NCI-H510A treated with DMSO at 0.1 percent for 48 hours (cell line): ENCODE data around the gene B4GALT7.
"Not testable (repeated sequence)": the region's sequence is repeated elsewhere in the genome, so short reads cannot be mapped to it uniquely, and the experiment has no call there.

Experiments
- DNase-seq: peaks from one replicate; lab custom pipeline; 2025; lab: John Stamatoyannopoulos, UW

Gene B4GALT7

GRCh38 chr5:177609076-177610059 lies 9.4 kb downstream of the B4GALT7 start:
- no peak for DNase-seq

- DNase-seq = no peak
These were observed 10.3 kb downstream of the B4GALT7 start for GRCh38 chr5:177610131-177610769.

GRCh38 chr5:177610770-177611445 lies 11.0 kb downstream of the B4GALT7 start:
- no peak for DNase-seq

- no peak for DNase-seq
These were observed 11.7 kb downstream of the B4GALT7 start for GRCh38 chr5:177611446-177612214.

- no peak for DNase-seq
These were observed 12.3 kb downstream of the B4GALT7 start for GRCh38 chr5:177612215-177612673.

- no peak for DNase-seq
These were observed 20.6 kb downstream of the B4GALT7 start for GRCh38 chr5:177620560-177620959.

GRCh38 chr5:177624172-177624571 lies 24.2 kb downstream of the B4GALT7 start:
- DNase-seq = not testable (repeated sequence)

GRCh38 chr5:177630186-177630585 lies 30.3 kb downstream of the B4GALT7 start:
- DNase-seq = not testable (repeated sequence)

GRCh38 chr5:177634912-177635311 lies 35.0 kb downstream of the B4GALT7 start:
- not testable (repeated sequence) for DNase-seq

- DNase-seq = not testable (repeated sequence)
These were observed 45.5 kb downstream of the B4GALT7 start for GRCh38 chr5:177645462-177645861.

- not testable (repeated sequence) for DNase-seq
These were observed 51.3 kb downstream of the B4GALT7 start for GRCh38 chr5:177651235-177651634.

GRCh38 chr5:177657846-177658245 lies 57.9 kb downstream of the B4GALT7 start:
- DNase-seq = not testable (repeated sequence)

GRCh38 chr5:177658542-177658941 lies 58.6 kb downstream of the B4GALT7 start:
- DNase-seq = not testable (repeated sequence)
